ENCODE data around the gene NUP153.

DNA sequence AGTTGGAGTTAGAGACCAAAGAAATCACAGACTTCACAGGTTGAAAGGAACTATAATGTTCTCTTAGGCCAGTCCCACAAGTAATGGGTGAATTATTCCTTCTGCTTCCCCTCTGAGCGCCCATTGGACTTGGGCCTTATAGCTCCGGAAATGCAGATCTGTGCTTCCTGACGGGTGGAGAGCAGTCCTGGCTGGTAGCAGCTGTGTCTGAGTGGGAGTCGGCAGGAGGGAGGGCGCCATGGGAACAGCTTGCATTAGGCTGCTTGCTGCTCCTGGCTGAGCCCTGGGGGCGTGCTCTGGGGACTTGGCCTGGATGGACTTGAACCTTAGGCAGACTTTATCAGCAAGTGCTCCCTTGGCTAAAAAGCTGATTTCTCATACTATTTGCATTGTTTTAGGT lies 18.4 kb upstream of the NUP153 start:
- TF ChIP-seq, protein P1, sequence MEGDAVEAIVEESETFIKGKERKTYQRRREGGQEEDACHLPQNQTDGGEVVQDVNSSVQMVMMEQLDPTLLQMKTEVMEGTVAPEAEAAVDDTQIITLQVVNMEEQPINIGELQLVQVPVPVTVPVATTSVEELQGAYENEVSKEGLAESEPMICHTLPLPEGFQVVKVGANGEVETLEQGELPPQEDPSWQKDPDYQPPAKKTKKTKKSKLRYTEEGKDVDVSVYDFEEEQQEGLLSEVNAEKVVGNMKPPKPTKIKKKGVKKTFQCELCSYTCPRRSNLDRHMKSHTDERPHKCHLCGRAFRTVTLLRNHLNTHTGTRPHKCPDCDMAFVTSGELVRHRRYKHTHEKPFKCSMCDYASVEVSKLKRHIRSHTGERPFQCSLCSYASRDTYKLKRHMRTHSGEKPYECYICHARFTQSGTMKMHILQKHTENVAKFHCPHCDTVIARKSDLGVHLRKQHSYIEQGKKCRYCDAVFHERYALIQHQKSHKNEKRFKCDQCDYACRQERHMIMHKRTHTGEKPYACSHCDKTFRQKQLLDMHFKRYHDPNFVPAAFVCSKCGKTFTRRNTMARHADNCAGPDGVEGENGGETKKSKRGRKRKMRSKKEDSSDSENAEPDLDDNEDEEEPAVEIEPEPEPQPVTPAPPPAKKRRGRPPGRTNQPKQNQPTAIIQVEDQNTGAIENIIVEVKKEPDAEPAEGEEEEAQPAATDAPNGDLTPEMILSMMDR (conservative IDR thresholded peaks at IDR 0.05; ENCODE audit: low read length), result no peak
- TF ChIP-seq EZH2phosphoT487 (IDR thresholded peaks at IDR 0.05; ENCODE audit: borderline replicate concordance), result no peak
